HEK293T (cell line): ENCODE results near the gene CCR2.
"Not testable (repeated sequence)": the region's sequence is repeated elsewhere in the genome, so short reads cannot be mapped to it uniquely, and the experiment has no call there.

Experiments
- CTCF ChIA-PET: fragments of 350-600 bp; formaldehyde crosslinking; extraction: SDS; loops from one replicate; lab custom pipeline; 2021; ENCODE audit warnings: antibody characterized with exemption, inconsistent platforms; lab: Yijun Ruan, JAX
- POLR2A ChIA-PET: fragments of 350-600 bp; formaldehyde crosslinking; extraction: SDS; loops from one replicate; lab custom pipeline; 2020; ENCODE audit warnings: antibody characterized with exemption, inconsistent platforms; lab: Yijun Ruan, JAX
- DNase-seq: peaks from one replicate; pipeline ENCODE4 v3.0.0; 2012; ENCODE audit warnings: mixed read lengths; ENCODE audit errors: extremely low spot score
- ARNT ChIP-seq: fragments of 450-650 bp; IDR thresholded peaks from 2 replicates; pipeline ENCODE4 v1.6.1; 2017; ENCODE audit warnings: mild to moderate bottlenecking
- BHLHE40 ChIP-seq: fragments of 450-650 bp; IDR thresholded peaks from 2 replicates; pipeline ENCODE4 v1.6.1; 2016; ENCODE audit warnings: mild to moderate bottlenecking, moderate library complexity, borderline replicate concordance
- CTBP1 ChIP-seq: fragments of 450-650 bp; IDR thresholded peaks from 2 replicates; pipeline ENCODE4 v1.6.1; 2016; ENCODE audit warnings: borderline replicate concordance
- ELF4 ChIP-seq: fragments of 450-650 bp; IDR thresholded peaks from 2 replicates; pipeline ENCODE4 v1.6.1; 2017; ENCODE audit warnings: antibody characterized with exemption
- FOXA1 ChIP-seq: fragments of 450-650 bp; IDR thresholded peaks from 2 replicates; pipeline ENCODE4 v1.6.1; 2016; ENCODE audit warnings: mild to moderate bottlenecking
- FOXK2 ChIP-seq: fragments of 450-650 bp; IDR thresholded peaks from 2 replicates; pipeline ENCODE4 v1.6.1; 2016; ENCODE audit warnings: mild to moderate bottlenecking
- FOXM1 ChIP-seq: fragments of 450-650 bp; IDR thresholded peaks from 2 replicates; pipeline ENCODE4 v1.6.1; 2017; ENCODE audit warnings: mild to moderate bottlenecking, borderline replicate concordance
- HDGF ChIP-seq: fragments of 450-650 bp; IDR thresholded peaks from 2 replicates; pipeline ENCODE4 v1.6.1; 2017; ENCODE audit warnings: antibody characterized with exemption, borderline replicate concordance
- L3MBTL2 ChIP-seq: fragments of 450-650 bp; conservative IDR thresholded peaks from 2 replicates; pipeline ENCODE4 v1.6.1; 2016; ENCODE audit warnings: mild to moderate bottlenecking
- LEF1 ChIP-seq: fragments of 450-650 bp; IDR thresholded peaks from 2 replicates; pipeline ENCODE4 v1.6.1; 2017; ENCODE audit warnings: mild to moderate bottlenecking, borderline replicate concordance
- NFRKB ChIP-seq: fragments of 450-650 bp; IDR thresholded peaks from 2 replicates; pipeline ENCODE4 v1.6.1; 2016; ENCODE audit warnings: mild to moderate bottlenecking, moderate library complexity
- PKNOX1 ChIP-seq: fragments of 450-650 bp; IDR thresholded peaks from 2 replicates; pipeline ENCODE4 v1.6.1; 2016
- SP1 ChIP-seq: fragments of 450-650 bp; IDR thresholded peaks from 2 replicates; pipeline ENCODE4 v1.6.1; 2017
- SUZ12 ChIP-seq: fragments of 450-650 bp; IDR thresholded peaks from 2 replicates; pipeline ENCODE4 v1.6.1; 2016; ENCODE audit warnings: mild to moderate bottlenecking
- TARDBP ChIP-seq: fragments of 450-650 bp; IDR thresholded peaks from 2 replicates; pipeline ENCODE4 v1.6.1; 2016
- ZNF384 ChIP-seq: fragments of 450-650 bp; IDR thresholded peaks from 2 replicates; pipeline ENCODE4 v1.6.1; 2016

The CCR2 gene

GRCh38 chr3:46400846-46401245 lies 46.9 kb downstream of the CCR2 start:
- ChIA-PET CTCF (no interaction called here), POLR2A (no interaction called here)
- no peak for DNase-seq
- TF ChIP-seq FOXM1 (no peak), NFRKB (no peak), BHLHE40 (no peak), LEF1 (no peak), HDGF (no peak), SUZ12 (no peak), L3MBTL2 (no peak), ELF4 (no peak), ZNF384 (no peak), FOXA1 (no peak), SP1 (no peak), CTBP1 (no peak)

GRCh38 chr3:46401579-46401978 lies 47.7 kb downstream of the CCR2 start:
- POLR2A ChIA-PET: no interaction called here

GRCh38 chr3:46402902-46403301 lies 49.0 kb downstream of the CCR2 start:
- POLR2A ChIA-PET, CTCF ChIA-PET, DNase-seq: not testable (repeated sequence)

More at GRCh38 chr3:46401579-46401978, 47.7 kb downstream of the CCR2 start:
- no peak for DNase-seq
- CTCF ChIA-PET: no interaction called here
- TF ChIP-seq L3MBTL2: no peak
- TF ChIP-seq BHLHE40: no peak
- TF ChIP-seq HDGF: no peak
- no peak for TF ChIP-seq PKNOX1
- no peak for TF ChIP-seq FOXM1
- no peak for TF ChIP-seq TARDBP
- no peak for TF ChIP-seq NFRKB
- TF ChIP-seq ELF4: no peak

- TF ChIP-seq L3MBTL2: no peak
- POLR2A ChIA-PET: no interaction called here
- no peak for DNase-seq
- CTCF ChIA-PET: no interaction called here
Observed at GRCh38 chr3:46405301-46406019, 51.5 kb downstream of the CCR2 start.

GRCh38 chr3:46406443-46406787 lies 52.5 kb downstream of the CCR2 start:
- DNase-seq: no peak
- POLR2A ChIA-PET: no interaction called here

GRCh38 chr3:46406788-46407611 lies 53.1 kb downstream of the CCR2 start, which contains the start of the genes CCR5AS and CCRL2:
TSS of gene CCR5AS (minus strand) at chr3:46407066.
TSS of gene CCRL2 (plus strand) at chr3:46407259. CDS start at chr3:46408080, 821 bp downstream.
- POLR2A ChIA-PET: no interaction called here

More at GRCh38 chr3:46406443-46406787, 52.5 kb downstream of the CCR2 start:
- CTCF ChIA-PET: no interaction called here
- no peak for TF ChIP-seq FOXM1
- TF ChIP-seq SP1: no peak
- TF ChIP-seq ARNT: no peak
- no peak for TF ChIP-seq HDGF
- TF ChIP-seq FOXA1: no peak
- TF ChIP-seq BHLHE40: no peak
- TF ChIP-seq FOXK2: no peak
- no peak for TF ChIP-seq TARDBP
- TF ChIP-seq ELF4: no peak
- no peak for TF ChIP-seq PKNOX1
- TF ChIP-seq NFRKB: no peak
- TF ChIP-seq SUZ12: no peak
- no peak for TF ChIP-seq CTBP1

GRCh38 chr3:46407970-46408369 lies 54.1 kb downstream of the CCR2 start:
- POLR2A ChIA-PET: no interaction called here
- TF ChIP-seq FOXA1: no peak
- TF ChIP-seq SP1: no peak
- TF ChIP-seq LEF1: no peak
- no peak for TF ChIP-seq L3MBTL2
- no peak for TF ChIP-seq BHLHE40
- TF ChIP-seq CTBP1: no peak
- no peak for TF ChIP-seq SUZ12
- no peak for TF ChIP-seq ELF4
- no peak for TF ChIP-seq FOXM1
- TF ChIP-seq NFRKB: no peak
- TF ChIP-seq ZNF384: no peak
- TF ChIP-seq PKNOX1: no peak
- no peak for TF ChIP-seq FOXK2
- TF ChIP-seq HDGF: no peak
- no peak for TF ChIP-seq ARNT
- no peak for TF ChIP-seq TARDBP
- no peak for DNase-seq
- CTCF ChIA-PET: no interaction called here

More at GRCh38 chr3:46406788-46407611, 53.1 kb downstream of the CCR2 start, which contains the start of the genes CCR5AS and CCRL2:
- no peak for DNase-seq
- CTCF ChIA-PET: no interaction called here
- no peak for TF ChIP-seq BHLHE40
- no peak for TF ChIP-seq SP1
- TF ChIP-seq FOXK2: no peak
- no peak for TF ChIP-seq LEF1
- no peak for TF ChIP-seq L3MBTL2
- no peak for TF ChIP-seq NFRKB
